GM21723 (cell line): ENCODE measurements around the gene ADPRS.

ENCODE experiments used
- ATAC-seq: cut with Tn5 transposase; IDR thresholded peaks from one replicate; pipeline ENCODE4 v1.9.1; 2021; ENCODE audit warnings: mild to moderate bottlenecking, moderate library complexity; ENCODE audit not compliant: unreplicated experiment

Gene ADPRS

DNA sequence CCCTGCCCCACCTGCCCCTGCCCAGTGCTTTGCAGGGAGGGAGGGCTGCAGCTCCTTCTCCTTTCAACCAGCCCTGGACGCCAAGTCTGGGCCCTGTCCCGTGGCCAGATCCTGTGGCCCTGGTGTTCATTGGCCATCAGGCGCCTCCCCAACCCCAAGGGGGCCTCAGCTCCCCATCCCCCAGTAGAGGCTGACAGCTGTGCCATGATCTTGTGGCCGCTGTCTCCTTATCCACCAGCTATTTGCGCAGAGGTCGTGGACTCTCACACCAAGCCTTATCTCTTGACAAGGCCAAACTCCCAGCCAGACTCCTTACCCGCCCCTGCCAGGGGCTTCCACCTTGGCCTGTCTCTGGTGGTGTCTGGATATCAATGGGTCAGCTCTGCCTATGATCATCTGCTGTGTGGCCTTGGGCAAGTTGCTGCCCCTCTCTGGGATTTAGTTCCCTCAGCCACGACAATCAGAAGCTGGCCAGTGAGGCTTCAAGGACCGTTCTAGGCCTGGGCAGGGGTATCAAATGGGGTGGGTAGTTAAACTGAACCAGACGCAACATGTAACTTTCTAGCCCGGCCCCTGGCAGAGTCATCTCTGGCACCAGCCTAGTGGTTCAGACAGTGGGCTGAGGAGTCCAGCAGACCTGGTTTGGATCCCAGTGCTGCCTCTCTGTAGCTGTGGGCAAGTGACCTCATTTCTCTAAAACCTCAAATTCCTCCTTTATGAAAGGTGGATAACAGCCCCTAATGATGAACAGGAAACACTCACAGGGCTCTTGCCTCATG is 39.6 kb downstream of the ADPRS start:
- ATAC-seq: no peak

GRCh38 chr1:36128905-36129206 is 40.2 kb downstream of the ADPRS start:
- ATAC-seq: no peak

GRCh38 chr1:36132029-36132428 is 43.3 kb downstream of the ADPRS start:
- ATAC-seq: no peak

GRCh38 chr1:36133484-36133883 is 44.8 kb downstream of the ADPRS start:
- ATAC-seq: no peak

GRCh38 chr1:36134031-36134430 is 45.3 kb downstream of the ADPRS start:
- no peak for ATAC-seq

DNA sequence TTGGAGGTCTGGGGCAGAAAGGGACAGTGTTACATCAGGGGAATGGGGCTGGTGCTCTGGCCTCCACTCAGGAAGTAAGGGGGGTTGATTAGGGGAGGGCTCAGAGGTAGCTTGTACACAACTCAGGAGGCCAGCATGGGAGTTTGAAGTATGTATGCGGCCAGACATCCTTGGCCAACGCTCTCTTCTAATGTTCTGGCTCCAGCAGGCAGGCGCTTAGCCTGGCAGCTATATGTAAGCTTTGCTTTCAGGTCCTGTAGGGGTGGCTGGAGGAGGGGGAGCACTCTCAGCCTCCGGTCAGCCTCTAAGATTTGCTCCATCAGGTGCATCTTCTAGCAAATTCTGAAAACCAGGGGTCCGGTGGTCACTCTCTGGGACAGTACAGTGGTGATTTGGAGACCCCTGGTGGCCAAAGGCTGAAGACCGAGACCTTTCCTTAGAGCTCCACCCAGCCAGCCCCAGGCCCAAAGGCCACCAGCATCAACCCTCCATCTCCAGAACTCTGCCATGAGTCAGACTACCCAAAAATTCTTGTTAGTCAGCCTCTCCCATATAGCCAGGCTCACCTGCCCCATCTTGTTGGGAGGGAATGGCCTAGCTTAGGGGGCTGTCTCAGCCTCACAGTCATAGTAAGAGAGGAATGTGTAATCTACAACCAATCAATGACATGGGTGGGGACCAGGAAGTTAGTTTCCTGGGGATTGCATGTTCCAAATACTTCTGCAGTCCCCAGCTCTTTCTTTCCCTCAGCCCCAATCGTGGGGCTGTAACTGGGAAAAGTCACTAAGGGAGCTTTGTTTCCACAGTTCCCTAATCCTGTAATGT is 46.0 kb downstream of the ADPRS start:
- no peak for ATAC-seq

DNA sequence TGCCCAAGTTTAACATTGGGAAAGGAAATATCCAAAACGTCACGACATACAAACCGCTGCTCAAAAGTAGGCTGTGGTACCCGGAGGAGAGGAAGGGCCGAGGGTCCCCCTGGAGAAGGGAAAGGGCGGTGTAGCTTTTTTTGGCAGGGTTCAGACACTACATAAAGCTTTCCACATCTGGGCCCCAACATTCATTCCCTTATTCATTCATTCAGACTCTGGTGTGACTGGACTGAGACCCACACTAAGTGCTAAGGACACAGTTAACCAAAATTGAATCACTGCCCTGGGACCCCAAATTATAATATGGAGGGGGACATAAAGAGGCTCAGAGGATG is 46.6 kb downstream of the ADPRS start:
- no peak for ATAC-seq

DNA sequence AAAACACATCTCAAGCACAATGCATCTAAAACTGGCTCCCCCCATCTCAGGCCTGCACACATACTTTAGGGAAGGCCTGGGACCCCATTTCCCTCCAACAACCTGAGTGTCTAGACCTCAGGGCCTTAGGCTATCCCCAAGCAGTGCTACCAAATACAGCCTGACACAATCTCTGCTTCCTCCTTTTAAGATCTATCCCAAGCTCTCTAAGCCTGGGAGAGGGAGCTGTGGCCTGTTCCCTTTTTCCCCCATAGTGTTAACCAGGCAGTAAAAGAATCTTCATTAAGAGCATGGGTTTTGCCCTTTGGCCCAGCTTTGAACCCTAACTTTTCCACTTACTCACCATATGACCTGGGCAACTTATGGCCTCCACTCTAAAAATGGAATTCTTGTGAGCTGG is 47.1 kb downstream of the ADPRS start:
- no peak for ATAC-seq

DNA sequence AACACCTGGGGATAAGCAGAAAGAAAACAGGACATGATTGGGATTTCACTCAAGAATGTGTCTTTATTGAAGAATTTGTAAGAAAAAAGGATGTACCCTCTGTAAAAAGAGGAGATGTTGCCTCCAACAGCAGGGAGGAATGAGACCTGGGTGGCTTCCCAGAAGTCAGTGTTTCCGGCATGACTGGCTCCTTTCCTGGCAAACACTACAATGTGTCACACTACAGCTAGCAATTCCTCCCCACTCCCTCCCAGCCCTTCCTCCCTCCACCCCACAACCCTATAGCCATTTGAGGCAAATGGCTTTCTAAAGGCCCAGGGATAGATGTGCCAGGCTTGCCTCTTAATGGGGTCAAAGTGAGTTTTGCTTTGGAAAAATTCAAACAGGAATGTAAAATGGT is 47.8 kb downstream of the ADPRS start:
- ATAC-seq: no peak

- ATAC-seq: no peak
Observed at GRCh38 chr1:36137226-36137625, 48.5 kb downstream of the ADPRS start.

- ATAC-seq: no peak
Observed at GRCh38 chr1:36137776-36138175, 49.1 kb downstream of the ADPRS start.

GRCh38 chr1:36139521-36139920 is 50.8 kb downstream of the ADPRS start:
- no peak for ATAC-seq

- no peak for ATAC-seq
Observed at GRCh38 chr1:36142121-36142520, 53.4 kb downstream of the ADPRS start.

DNA sequence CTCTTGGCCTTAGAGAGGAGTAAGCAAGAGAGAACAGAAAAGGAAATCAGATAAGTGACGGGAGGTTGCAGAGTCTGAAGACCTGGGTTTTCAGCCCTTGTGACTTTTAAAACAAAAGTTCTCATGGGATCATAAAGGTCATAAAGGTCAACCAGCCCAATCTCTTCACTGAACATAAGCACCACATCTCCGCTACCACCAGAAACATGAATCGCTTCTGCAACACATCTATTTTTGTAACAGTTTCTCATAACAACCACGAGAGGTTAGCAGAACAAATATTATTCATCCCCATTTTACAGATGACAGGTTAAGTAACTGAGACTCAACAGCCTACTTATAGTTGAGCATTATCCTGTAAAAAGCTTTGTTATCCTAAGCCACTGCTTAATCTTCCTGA is 54.7 kb downstream of the ADPRS start:
- ATAC-seq: no peak
